KMS-11 (cell line): ENCODE measurements around the gene SV2C.
A peak's percentile ranks its signal among the peaks of the same experiment; 100 is the strongest.

ENCODE experiments used
- H2AFZ ChIP-seq: fragments of 200-600 bp; sonication (generic); 2 replicates; pipeline ENCODE4 v1.6.1; 2016; ENCODE audit warnings: antibody characterized with exemption, mixed run types, low read depth
- H3K27ac ChIP-seq: fragments of 200-600 bp; sonication (generic); 2 replicates; pipeline ENCODE4 v1.6.1; 2016; ENCODE audit warnings: mild to moderate bottlenecking, mixed run types
- H3K27me3 ChIP-seq: fragments of 200-600 bp; sonication (generic); 2 replicates; pipeline ENCODE4 v1.6.1; 2017; ENCODE audit warnings: mild to moderate bottlenecking, low read depth, mixed run types, moderate library complexity; ENCODE audit not compliant: insufficient read depth
- H3K36me3 ChIP-seq: fragments of 200-600 bp; sonication (generic); 2 replicates; pipeline ENCODE4 v1.6.1; 2017; ENCODE audit warnings: mild to moderate bottlenecking, mixed run types; ENCODE audit not compliant: insufficient read depth
- H3K4me1 ChIP-seq: fragments of 200-600 bp; sonication (generic); 2 replicates; pipeline ENCODE4 v1.6.1; 2016; ENCODE audit warnings: mild to moderate bottlenecking, low read depth, mixed run types; ENCODE audit not compliant: poor library complexity, severe bottlenecking
- H3K4me2 ChIP-seq: fragments of 200-600 bp; sonication (generic); 2 replicates; pipeline ENCODE4 v1.7.0; 2016; ENCODE audit warnings: mild to moderate bottlenecking, mixed run types
- H3K4me3 ChIP-seq: fragments of 200-600 bp; sonication (generic); IDR thresholded peaks from 2 replicates; pipeline ENCODE4 v1.6.1; 2017; ENCODE audit warnings: low read depth, low read length, mixed read lengths; ENCODE audit not compliant: insufficient read depth
- H3K79me2 ChIP-seq: fragments of 200-600 bp; sonication (generic); 2 replicates; pipeline ENCODE4 v1.6.1; 2016; ENCODE audit warnings: low read depth, mixed run types; ENCODE audit not compliant: insufficient read depth
- H3K9ac ChIP-seq: fragments of 200-600 bp; sonication (generic); 2 replicates; pipeline ENCODE4 v1.6.1; 2016; ENCODE audit warnings: mild to moderate bottlenecking, mixed run types
- H4K20me1 ChIP-seq: fragments of 200-600 bp; sonication (generic); 2 replicates; pipeline ENCODE4 v1.6.1; 2016; ENCODE audit warnings: mild to moderate bottlenecking, mixed run types; ENCODE audit not compliant: insufficient read depth
- CTCF ChIP-seq: fragments of 200-600 bp; sonication (generic); conservative IDR thresholded peaks from 2 replicates; pipeline ENCODE4 v1.6.1; 2017; ENCODE audit warnings: low read depth, mild to moderate bottlenecking, antibody characterized with exemption, low read length, moderate library complexity, mixed read lengths

The SV2C gene

GRCh38 chr5:76291305-76292077 is 208.3 kb downstream of the SV2C start:
- Histone ChIP-seq H3K27ac (no peak overlapping the region), H2AFZ (no peak overlapping the region), H3K36me3 (no peaks in the 10 kb centered on the region), H3K27me3 (no peaks in the 10 kb centered on the region), H3K9ac (no peak overlapping the region), H3K4me1 (peaks cover 68% of the 10 kb centered on the region), H3K4me2 (peak overlapping the region; percentile 45), H4K20me1 (no peaks in the 10 kb centered on the region), H3K79me2 (no peaks in the 10 kb centered on the region), H3K4me3 (no peak overlapping the region)
- no peak for TF ChIP-seq CTCF

GRCh38 chr5:76292620-76293322 is 209.6 kb downstream of the SV2C start:
- Histone ChIP-seq H2AFZ (no peak overlapping the region), H3K4me3 (no peak overlapping the region), H4K20me1 (no peaks in the 10 kb centered on the region), H3K79me2 (no peaks in the 10 kb centered on the region), H3K4me1 (peaks cover 81% of the 10 kb centered on the region), H3K36me3 (no peaks in the 10 kb centered on the region), H3K27ac (no peak overlapping the region), H3K4me2 (peak overlapping the region; percentile 4; the same call in 1 of the 2 replicates), H3K27me3 (no peaks in the 10 kb centered on the region), H3K9ac (no peak overlapping the region)
- no peak for TF ChIP-seq CTCF

GRCh38 chr5:76294573-76294972 is 211.4 kb downstream of the SV2C start:
- Histone ChIP-seq H3K4me2 (peak overlapping the region; percentile 26), H3K79me2 (no peaks in the 10 kb centered on the region), H2AFZ (peak overlapping the region; percentile 12; the same call in 1 of the 2 replicates), H4K20me1 (no peaks in the 10 kb centered on the region), H3K36me3 (no peaks in the 10 kb centered on the region), H3K9ac (no peak overlapping the region), H3K27ac (no peak overlapping the region), H3K27me3 (no peaks in the 10 kb centered on the region), H3K4me3 (no peak overlapping the region), H3K4me1 (peaks cover 99% of the 10 kb centered on the region)
- no peak for TF ChIP-seq CTCF

GRCh38 chr5:76298852-76299251 is 215.7 kb downstream of the SV2C start:
- H2AFZ ChIP-seq = peak overlapping the region; percentile 14; the same call in 1 of the 2 replicates
- H3K79me2 ChIP-seq = no peaks in the 10 kb centered on the region
- peaks cover 100% of the 10 kb centered on the region for H3K4me1 ChIP-seq
- no peaks in the 10 kb centered on the region for H4K20me1 ChIP-seq
- H3K27ac ChIP-seq = peak overlapping the region; percentile 89
- peak overlapping the region; percentile 55 for H3K4me2 ChIP-seq
- H3K27me3 ChIP-seq = no peaks in the 10 kb centered on the region
- peak overlapping the region; percentile 3; the same call in 1 of the 2 replicates for H3K9ac ChIP-seq
- no peak for TF ChIP-seq CTCF
- H3K36me3 ChIP-seq = no peaks in the 10 kb centered on the region
- no peak overlapping the region for H3K4me3 ChIP-seq
